ENCODE results near the gene TDRD7. TPM values are rescaled to one million over a fixed set of nuclear protein-coding genes. Genes with fewer than 3 reads are reported as not detected.
A peak's percentile ranks its signal among the peaks of the same experiment; 100 is the strongest.

TDRD7 gene
- total and polyA plus RNA-seq, 2 of the 8 experiments (the other 6 are each of a cell fraction or from before 2014, with no cell fraction given): 1.2 to 2.3 TPM

GRCh38 chr9:97505845-97506244, 93.9 kb downstream of the TDRD7 start:
- H3K36me3 ChIP-seq (ENCODE audit: control insufficient read depth in 2 of 4, insufficient read depth in 4 of 4, low read length in 3 of 4): no peaks in the 10 kb centered on the region
- no peak overlapping the region for H2BK20ac ChIP-seq (ENCODE audit: low read length)
- CTCF ChIA-PET (ENCODE audit: partially characterized antibody): interaction anchor here (1.6 to 6.0 kb wide), 5 partner anchors 19 to 110 kb away, joined by 3 to 38 read pairs (median 8); no protein-coding TSS in a partner anchor
- no peaks in the 10 kb centered on the region for H4K20me1 ChIP-seq (replicated peaks in 1 of 2; ENCODE audit: control insufficient read depth in 1 of 2, insufficient read depth in 2 of 2, low read length in 2 of 2)
- WGBS, 2 experiments (ENCODE audit: extremely low coverage in 1 of 2, insufficient coverage in 1 of 2, insufficient read length in 1 of 2, insufficient replicate concordance in 2 of 2, low coverage in 1 of 2, low lambda C conversion rate in 2 of 2, missing lambda C conversion rate in 1 of 2): 85% methylated on average over 3 of the region's 3 CpGs; no CpG with 5 or more reads in 1 of the 2 experiments
- POLR2A ChIA-PET (ENCODE audit: partially characterized antibody): interaction anchor here (1.5 kb wide), 1 partner anchor 10 kb away, joined by 4 read pairs; no protein-coding TSS in a partner anchor
- H3K56ac ChIP-seq (replicated peaks; ENCODE audit: insufficient read length, low read depth, low read length): no peak overlapping the region
- no peak overlapping the region for H2BK120ac ChIP-seq (replicated peaks; ENCODE audit: low read depth, low read length)
- H2AK5ac ChIP-seq (ENCODE audit: low read depth, low read length): no peak overlapping the region
- no peaks in the 10 kb centered on the region for H3K79me1 ChIP-seq (ENCODE audit: low read depth, low read length)
- no peak for FAIRE-seq
- no peak overlapping the region for H3K4me2 ChIP-seq (ENCODE audit: insufficient read depth in 1 of 2, low read depth in 2 of 2, low read length in 2 of 2)
- no peak overlapping the region for H2BK15ac ChIP-seq (ENCODE audit: low read length)
- DNase-seq (ENCODE audit: low read depth in 1 of 2, low spot score in 2 of 2): peak in 1 of 2 experiments; percentile 16
- H3K79me2 ChIP-seq (ENCODE audit: control insufficient read depth in 1 of 2, insufficient read depth in 2 of 2, low read length in 2 of 2): no peaks in the 10 kb centered on the region
- H3K9me3 ChIP-seq (ENCODE audit: insufficient read depth in 2 of 2, low read depth in 1 of 2, low read length in 1 of 2): no peaks in the 10 kb centered on the region
- no peak overlapping the region for H3K27ac ChIP-seq (ENCODE audit: low read depth, low read length)
- H2BK5ac ChIP-seq (ENCODE audit: low read depth, low read length): no peak overlapping the region
- H3K23me2 ChIP-seq (ENCODE audit: low read depth, low read length): peaks cover 15% of the 10 kb centered on the region
- no peak overlapping the region for H3K18ac ChIP-seq (ENCODE audit: extremely low read depth, low read length)
- no peak overlapping the region for H2AFZ ChIP-seq (ENCODE audit: low read length)
- H4K91ac ChIP-seq (replicated peaks; ENCODE audit: insufficient read length, low read length): no peak overlapping the region
- no peak for TF ChIP-seq CBX5 (IDR thresholded peaks at IDR 0.05; ENCODE audit: low read depth, low read length)
- TF ChIP-seq CHD2 (IDR thresholded peaks at IDR 0.05; ENCODE audit: low read length): no peak
- no peak for TF ChIP-seq CREB1 (IDR thresholded peaks at IDR 0.05)
- TF ChIP-seq EP300 (IDR thresholded peaks at IDR 0.05; ENCODE audit: borderline replicate concordance in 1 of 2, low read depth in 2 of 2, low read length in 2 of 2): no peak
- TF ChIP-seq GABPA (IDR thresholded peaks at IDR 0.05; ENCODE audit: borderline replicate concordance, insufficient read depth, low read length): no peak
- TF ChIP-seq JUN (IDR thresholded peaks at IDR 0.05; ENCODE audit: low read depth, low read length): no peak
- no peak for TF ChIP-seq NANOG (IDR thresholded peaks at IDR 0.05; ENCODE audit: insufficient read depth, low read depth, low read length, poor library complexity, severe bottlenecking)
- no peak overlapping the region for H3K4ac ChIP-seq (replicated peaks; ENCODE audit: insufficient read length, low read depth, low read length)
- peaks cover 26 to 40% (median 34%) of the 10 kb centered on the region in 4 experiments for H3K27me3 ChIP-seq (replicated peaks in 1 of 4; ENCODE audit: control insufficient read depth in 3 of 4, extremely low read depth in 1 of 4, insufficient read depth in 3 of 4, low read length in 3 of 4)
- H3K23ac ChIP-seq (ENCODE audit: insufficient read length): no peak overlapping the region
- no peak overlapping the region for H4K8ac ChIP-seq (ENCODE audit: extremely low read depth, insufficient read depth, low read length)
- no peak overlapping the region for H3K14ac ChIP-seq (ENCODE audit: insufficient read length)
- H4K5ac ChIP-seq (ENCODE audit: insufficient read length, low read depth, low read length): no peak overlapping the region
- H3K4me3 ChIP-seq (ENCODE audit: extremely low read depth in 1 of 4, insufficient read depth in 2 of 4, low read depth in 3 of 4, low read length in 4 of 4): no peak overlapping the region
- no peak overlapping the region for H3K9ac ChIP-seq (replicated peaks in 1 of 4; ENCODE audit: extremely low read depth in 1 of 4, low read depth in 3 of 4, low read length in 3 of 4)
- H3K4me1 ChIP-seq (replicated peaks in 1 of 4; ENCODE audit: control insufficient read depth in 3 of 4, insufficient read depth in 4 of 4, low read length in 3 of 4): peaks cover 0 to 6% (median 5%) of the 10 kb centered on the region in 4 experiments; a peak in 5 of 7 replicates
- H2BK12ac ChIP-seq (ENCODE audit: low read depth, low read length): no peak overlapping the region

Measured in H1 (cell line).